HG03520 (cell line): ENCODE results near the gene EXOC6.
"Not testable (repeated sequence)": the region's sequence is repeated elsewhere in the genome, so short reads cannot be mapped to it uniquely, and the experiment has no call there.

ENCODE experiments used
- ATAC-seq: cut with Tn5 transposase; IDR thresholded peaks from one replicate; pipeline ENCODE4 v1.9.1; 2021; ENCODE audit warnings: mild to moderate bottlenecking, moderate library complexity; ENCODE audit not compliant: unreplicated experiment

Gene EXOC6

GRCh38 chr10:93101148-93101547, 252.8 kb downstream of the EXOC6 start:
- ATAC-seq = not testable (repeated sequence)

- no peak for ATAC-seq
Observed at GRCh38 chr10:93103953-93104352, 255.6 kb downstream of the EXOC6 start.

GRCh38 chr10:93106631-93107072, 258.3 kb downstream of the EXOC6 start:
- no peak for ATAC-seq
